Activated naive CD8-positive, alpha-beta T cell treated with anti-CD3 and anti-CD28 coated beads, Interleukin-2, amount 50 U/mL, for 16 hours (primary cell): ENCODE data around the gene KRAS.

Source experiments
- DNase-seq: peaks from one replicate; pipeline ENCODE4 v3.0.0-alpha.2; 2020; ENCODE audit warnings: low read depth, low spot score

KRAS gene

DNA sequence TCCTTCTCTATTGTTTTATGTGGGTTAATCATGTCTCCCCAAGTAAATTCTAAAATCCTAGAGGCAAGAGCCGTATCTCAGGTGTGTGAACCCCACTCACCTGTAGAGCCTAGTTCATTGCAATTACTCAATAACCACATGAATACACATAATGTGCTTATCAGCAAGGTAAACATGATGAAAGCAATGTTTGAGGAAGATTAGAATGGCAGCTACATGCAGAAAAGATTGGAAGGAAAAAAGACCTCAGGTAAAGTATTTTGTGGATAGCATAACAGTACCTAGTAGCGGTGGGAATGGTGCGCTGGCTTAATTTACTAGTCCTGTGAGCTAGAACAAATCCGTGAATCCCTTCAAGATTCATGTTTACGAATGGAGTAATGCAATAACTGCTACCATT is 5.3 kb upstream of the KRAS start:
- no peak for DNase-seq

DNA sequence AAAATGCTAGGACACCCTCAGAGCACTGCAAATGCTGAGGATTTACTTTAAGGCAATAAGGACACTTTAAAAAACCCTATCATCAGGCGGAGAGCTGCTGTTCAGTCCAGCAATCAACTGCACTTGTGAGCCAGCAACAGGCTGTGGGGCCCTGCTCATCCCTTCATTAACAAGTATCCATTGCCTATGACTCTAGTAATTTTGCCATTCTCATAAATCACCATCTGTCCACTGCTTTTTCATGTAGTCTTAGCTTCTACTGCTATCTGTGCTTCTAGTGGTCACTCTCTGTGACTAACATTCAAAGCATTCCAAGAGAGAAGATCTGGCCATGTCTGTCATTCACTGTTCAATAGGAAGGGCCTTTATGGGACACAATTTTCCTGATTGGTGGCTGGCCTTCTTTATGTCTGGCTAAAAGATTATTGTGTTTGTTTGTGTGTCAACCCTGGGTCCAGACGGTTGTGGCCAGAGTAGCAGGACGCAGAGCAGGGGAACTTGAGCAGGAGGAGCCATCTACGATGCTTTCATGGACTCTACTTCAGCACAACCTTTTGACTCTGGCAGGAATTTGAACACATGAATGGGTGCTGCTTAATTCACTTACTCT is 3.6 kb upstream of the KRAS start:
- no peak for DNase-seq

DNA sequence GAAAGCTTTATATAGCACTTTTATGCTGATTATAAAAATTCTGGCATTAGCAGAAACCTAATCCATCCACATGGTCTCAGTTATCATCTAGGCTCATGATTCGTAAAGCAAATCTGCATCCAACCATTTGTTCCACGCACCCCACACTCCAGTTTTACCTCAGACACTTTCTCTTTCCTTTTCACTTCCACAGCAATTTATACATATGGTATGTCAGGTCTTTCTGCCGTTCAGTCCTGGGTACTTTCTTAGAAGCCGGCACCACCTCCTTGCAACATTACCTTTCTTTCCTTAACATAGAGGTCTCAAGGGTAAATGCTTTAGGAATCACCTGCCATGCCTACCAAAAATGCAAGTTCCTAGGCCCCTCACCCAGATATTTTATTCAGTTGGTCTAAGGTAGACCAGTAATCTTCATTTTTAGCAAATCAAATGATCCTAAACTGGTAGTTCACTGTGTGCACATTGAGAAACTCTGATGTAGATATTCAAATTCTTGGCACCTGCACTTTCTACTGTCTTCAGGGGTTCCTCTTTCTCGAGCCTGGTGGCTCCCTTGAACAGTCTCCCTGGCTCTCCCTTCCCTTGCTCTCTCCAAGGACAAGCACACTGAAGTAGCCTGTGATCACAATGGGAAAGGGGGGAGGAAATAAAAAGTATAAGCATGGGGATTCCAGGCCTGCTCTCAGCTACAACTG is 2.8 kb upstream of the KRAS start:
- no peak for DNase-seq

DNA sequence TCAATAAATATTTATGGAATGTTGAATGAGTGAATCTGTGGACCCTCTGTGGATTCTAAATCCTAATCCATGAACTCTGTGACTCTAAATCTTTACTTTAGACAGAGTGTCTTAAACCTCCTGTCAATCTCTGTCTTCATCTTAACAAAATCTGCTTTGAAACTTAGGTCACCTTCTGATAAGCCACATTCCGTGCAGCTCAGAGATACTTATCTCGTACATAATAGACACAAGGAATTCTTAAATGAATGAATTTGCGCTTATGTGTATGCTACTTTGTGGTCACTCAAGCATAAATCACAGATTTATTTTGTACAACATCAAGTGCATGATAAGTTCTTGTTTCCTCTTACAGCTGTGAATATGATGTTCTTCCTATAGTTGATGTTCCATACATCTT is 2.2 kb upstream of the KRAS start:
- no peak for DNase-seq

DNA sequence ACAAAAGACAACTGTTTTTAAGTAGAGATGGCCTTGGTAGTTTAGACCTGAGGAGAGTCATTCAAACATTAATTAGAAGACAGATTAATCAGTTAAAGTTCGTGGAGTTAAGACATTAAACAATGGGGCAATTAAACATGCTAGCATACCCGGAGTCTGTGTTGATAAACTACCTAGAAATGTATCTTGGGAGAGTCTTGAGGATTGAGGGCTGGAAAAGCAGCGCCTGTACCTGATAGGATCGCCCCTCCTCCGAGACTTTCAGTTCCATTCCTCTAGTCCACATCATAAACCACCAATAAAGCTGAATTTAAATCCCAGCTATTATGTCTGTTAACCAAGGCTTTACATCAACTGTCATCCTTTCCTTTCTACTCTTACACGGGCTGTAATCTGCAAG is 1.0 kb upstream of the KRAS start:
- DNase-seq, result no peak

DNA sequence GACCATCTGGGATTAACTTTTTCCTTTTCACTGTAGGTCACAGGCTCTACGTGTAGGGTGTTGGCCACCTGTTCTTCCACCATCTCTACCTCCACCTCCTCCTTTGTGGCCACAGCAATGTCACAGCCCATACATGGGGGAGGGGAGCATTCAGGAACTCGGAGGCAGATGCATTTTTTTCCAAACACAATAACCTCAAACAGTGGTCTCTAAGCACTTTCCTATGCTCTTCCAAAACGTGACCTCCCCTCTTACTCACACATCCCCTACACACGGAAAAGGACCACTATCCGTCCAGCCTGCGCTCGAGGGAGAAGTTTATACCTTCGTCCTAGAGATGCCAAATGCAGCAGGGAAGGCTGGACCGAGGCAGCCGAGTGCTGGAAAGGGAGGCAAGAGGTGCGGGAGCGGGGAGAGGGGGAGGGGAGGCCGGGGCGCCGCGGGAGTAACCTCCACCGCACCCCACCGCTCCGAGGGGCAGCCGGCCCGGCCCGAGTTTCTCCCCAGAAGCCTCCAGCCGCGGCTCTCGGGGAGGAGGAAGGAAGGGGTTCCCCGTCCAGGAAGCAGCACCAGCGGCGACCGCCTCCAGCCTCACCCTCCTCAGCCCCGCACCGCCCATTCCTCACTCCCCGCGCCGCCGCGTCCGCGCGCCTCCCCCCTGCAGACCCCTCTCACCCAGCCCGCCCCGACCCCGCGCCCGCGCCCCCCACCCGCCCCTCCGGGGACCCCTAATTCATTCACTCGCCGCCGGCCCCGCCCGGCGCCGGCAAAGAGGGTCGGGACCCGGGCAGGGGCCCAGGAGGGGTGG is 594 bp downstream of the KRAS start:
- peak; percentile 14 for DNase-seq

DNA sequence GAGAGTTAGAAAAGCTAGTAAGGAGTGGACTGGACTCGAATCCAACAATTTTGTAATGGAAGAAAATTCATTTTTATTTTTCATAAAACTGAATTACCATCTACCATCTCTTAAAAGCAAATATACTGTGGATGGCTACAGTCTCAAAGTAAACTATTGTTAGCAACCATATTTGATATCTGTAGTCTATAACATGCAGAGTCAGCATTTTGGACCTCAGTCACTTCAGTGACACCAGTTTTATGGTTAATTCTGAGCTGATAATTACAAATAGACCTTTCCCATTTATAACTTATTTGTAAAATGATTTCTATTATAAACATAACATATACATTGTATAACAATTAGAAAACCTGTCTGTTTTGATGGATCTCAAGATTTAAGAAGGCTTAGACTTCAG is 2.0 kb downstream of the KRAS start:
- DNase-seq, result no peak

DNA sequence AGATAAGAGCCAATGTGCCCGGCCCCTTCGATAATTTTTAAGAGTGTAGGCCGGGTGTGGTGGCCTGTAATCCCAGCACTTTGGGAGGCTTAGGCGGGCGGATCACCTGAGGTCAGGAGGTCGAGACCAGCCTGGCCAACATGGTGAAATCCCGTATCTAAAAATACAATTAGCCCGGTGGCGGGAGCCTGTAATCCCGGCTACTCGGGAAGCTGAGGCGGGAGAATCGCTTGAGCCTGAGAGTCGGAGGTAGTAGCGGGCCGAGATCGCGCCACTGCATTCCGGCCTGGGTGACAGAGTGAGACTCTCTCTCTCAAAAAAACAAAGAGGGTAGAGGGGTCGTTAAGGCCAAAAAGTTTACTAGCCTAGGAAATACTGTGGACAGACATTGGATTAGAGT is 2.6 kb downstream of the KRAS start:
- DNase-seq, result no peak

DNA sequence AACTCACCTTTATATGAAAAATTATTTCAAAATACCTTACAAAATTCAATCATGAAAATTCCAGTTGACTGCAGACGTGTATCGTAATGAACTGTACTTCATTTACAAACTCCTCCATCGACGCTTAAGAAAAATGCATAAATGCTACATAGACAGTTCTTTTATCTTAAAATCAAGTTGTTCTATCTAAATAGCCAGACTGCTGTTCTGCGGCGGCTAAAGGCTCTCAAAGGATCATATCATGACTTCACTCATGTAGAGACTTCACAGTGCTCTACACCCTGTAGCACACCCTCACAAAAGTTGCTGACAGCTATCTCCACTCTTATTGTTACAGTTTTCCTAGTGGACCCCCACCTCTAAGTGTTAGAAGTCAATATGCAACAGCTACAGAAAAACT is 5.2 kb downstream of the KRAS start:
- no peak for DNase-seq

DNA sequence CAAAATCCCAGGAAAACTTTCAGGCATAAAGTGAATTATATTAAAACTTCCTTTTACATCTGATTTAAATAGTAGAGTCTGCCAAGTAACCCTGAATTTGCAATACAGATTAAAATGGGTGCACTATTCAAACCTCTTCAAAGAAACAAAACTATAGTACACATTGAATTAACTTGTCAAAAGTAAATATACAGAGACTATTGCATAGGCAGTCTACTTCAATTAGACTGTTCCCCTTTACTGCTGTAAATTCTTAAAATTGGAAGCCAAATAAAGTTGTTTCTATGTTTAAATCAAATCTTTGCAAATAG is 7.1 kb downstream of the KRAS start:
- no peak for DNase-seq

DNA sequence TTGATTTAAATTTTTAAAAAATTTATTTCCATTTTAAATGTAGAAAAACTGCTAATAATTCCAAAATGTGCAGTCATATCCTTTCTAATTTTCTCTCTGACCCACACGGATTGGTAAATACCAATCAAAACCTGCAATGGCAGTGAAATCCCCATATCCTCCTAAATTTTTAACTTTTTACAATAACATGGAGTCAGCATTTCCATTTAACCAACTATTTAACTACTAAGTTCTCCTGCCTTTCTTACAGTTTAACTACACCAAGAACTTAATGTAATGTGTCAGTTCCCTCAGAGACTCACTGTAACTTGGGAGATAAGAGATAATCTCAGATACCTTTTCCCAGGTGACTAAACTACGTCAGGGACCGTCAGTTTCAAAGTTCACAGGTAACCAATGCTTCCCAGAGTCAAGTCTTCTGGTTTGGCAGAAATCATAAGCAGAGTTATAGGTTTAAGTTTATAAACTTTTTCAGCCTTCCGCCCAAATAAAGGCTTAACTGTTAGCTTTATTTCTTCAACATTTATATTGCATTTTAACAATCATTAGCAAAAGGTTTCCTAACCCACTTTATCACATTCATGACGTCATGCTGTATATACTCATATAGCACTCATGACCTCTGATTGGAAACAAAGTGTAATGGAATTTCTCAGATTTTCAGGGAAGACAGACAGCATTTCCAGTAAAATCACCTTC is 7.6 kb downstream of the KRAS start:
- no peak for DNase-seq

DNA sequence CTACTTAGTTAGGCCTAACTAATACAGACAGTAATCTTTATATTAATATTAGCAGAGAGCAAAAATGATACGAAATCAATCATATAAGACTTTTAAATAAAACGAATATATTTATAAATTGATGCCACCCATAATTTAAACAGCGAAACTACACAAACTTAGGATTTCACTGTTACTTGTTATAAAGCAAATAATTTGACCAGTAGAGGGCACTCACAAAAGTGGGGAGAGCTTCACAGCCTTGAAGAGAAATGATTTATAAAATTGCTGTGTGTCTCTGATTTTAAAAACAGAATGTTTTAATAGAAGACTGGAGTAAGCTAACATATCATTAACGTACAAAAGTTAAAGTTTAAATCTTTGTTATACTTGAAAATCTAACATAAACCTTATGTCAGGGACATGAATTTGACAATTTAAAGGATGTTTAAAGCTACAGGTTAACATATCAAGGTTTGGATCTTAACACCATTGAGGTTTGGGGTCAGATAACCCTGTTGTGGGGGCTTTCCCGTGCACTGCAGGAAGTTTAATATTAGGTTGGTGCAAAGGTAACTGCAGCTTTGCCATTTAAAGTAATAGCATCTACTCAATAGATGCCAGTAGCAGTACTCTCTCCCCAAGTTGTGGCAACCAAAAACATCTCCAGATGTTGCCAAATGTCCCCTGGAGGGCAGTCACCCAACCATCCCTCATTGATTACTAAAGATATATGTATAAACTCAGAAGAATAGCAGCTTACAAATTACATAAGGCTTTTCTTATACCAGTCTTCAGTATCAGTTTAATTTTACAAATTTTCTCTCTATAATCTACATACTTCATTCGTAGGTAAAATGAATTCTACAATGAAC is 9.3 kb downstream of the KRAS start:
- DNase-seq, result no peak

DNA sequence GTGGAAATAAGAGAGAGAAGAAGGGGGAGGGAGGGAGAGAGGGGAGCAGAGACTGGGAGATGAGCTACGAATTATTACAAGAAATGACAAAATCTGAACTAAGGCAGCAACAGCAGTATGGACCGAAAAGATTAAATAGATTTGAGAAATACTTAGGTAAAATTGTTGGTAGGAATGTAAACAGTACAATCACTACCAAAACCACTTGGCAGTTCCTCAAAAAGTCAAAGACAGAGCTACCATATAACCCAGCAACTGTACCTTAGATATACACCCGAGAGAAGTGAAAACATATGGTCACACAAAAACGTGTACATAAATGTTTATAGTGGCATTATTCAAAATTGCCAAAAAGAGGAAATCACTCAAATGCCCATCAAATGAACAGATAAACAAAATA is 14.1 kb downstream of the KRAS start:
- no peak for DNase-seq

DNA sequence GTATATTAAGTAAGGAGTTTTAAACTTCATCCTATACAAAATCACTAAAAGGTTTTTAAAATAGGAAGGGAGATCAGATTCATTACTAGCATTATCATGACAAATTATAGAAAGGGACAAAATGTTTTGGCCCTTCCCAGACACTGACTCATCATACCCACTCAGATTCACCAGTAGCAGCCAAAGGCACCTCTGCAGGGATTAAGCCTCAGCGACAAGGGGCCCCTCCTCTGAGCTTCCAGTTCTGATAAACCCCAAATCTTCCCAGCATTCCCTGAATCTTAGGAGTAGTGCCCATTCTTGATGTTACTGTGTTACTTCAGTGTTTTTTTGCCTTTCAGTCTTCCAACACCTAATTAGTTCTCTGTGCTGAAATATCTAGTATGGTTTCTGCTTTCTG is 14.5 kb downstream of the KRAS start:
- no peak for DNase-seq

DNA sequence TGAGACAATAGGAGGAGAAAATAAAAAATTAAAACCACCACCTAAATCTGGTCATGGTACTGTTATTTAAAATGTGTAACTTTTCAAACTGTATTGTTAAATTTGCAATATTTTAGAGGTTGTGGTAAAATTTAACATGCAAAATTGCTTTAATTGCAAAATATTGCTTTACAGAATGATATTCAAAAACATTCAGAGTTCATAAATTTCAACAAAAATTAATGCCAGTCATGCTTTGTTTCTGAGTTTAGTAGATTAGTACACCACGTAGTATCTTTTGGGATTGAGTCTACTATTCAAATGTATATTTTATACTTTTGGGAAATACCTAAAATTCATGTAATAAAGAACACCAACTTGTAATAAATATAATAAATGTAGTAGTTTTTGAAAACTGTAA is 37.4 kb downstream of the KRAS start:
- DNase-seq, result no peak

DNA sequence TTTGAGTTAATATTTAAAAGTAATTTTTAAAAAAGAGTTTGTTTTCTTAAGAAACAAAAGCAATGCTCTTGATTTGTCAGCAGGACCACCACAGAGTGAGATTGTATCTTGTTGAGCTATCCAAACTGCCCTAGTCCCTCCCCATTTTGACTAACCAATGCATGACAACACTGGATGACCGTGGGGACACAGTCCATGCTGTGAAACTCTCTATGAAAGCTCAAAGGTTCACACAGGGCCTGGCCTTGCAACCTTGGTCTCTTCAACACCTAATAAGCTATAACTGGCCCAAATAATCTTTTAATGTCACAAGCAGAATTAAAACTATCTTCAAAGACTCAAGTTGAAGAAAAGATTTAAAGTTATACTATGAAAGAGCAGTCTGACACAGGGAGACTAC is 42.2 kb downstream of the KRAS start:
- no peak for DNase-seq

DNA sequence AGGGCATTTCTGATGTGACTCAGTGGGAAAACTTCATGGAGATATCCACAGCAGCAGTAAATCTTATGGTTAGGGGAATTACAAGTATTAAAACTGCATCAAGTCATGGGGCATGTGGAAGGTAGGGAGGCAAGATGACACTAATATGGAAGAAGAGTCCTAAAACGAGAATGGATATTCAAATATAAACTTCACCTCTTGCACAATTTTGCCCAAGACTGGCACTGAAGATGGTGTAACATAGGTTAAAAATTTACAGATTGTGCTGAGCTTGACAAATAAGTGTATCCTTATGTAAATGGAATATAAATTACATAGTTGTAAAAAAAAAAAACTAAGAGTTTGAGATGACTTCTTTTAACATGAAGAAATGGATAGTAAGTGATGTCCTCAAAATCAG is 42.9 kb downstream of the KRAS start:
- DNase-seq, result no peak

DNA sequence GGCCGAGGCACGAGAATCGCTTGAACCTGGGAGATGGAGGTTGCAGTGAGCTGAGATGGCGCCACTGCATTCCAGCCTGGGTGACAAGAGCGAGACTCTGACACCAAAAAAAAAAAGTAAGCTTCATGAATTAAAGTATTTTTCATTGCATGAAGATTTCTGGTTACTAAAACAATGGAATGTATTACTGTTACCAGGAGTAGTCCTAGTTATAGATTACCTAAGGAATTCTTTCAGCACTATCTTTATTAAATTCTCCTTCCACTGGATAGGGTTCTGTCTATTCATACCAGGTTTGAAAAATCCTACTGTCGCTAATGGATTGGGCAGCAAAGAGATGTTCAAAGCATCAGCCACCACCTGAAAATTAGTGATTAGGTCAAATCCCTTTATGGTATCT is 43.3 kb downstream of the KRAS start:
- no peak for DNase-seq

DNA sequence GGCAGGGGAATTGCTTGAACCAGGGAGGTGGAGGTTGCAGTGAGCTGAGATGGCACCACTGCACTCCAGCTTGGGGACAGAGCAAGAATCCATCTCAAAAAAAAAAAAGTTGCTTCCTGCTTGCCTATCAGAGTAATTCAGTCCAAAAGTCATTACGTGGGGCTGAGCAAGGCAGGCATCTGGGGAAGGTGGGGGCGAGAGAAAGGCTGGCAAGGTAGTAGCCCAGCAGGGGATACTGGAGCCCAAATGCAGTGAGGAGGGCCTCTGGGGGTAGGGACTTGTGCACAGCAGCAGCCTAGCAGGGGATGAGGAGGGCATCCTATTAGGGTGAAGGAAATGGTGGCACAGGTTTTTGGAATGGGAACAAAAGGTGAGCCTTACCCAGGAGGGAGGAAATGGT is 48.6 kb downstream of the KRAS start:
- no peak for DNase-seq

DNA sequence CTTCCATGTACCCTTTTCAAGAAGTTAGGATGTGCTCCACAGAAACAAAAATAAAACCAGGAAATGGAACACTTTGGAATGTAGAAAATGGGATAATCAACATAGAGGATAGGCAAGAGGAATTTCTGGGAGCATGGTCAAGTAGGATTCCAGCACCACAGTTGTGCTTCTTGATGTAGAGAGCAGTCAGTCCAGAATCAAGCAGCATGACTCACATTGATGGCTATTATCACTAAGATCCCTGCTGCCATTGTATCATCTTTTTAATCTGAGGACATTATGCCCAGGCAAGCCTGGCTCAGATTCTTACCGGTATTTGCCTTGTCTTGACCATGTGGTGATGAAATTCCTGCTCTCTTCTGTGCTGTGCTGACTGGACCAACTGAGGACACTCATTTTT is 50.0 kb downstream of the KRAS start:
- DNase-seq, result no peak

DNA sequence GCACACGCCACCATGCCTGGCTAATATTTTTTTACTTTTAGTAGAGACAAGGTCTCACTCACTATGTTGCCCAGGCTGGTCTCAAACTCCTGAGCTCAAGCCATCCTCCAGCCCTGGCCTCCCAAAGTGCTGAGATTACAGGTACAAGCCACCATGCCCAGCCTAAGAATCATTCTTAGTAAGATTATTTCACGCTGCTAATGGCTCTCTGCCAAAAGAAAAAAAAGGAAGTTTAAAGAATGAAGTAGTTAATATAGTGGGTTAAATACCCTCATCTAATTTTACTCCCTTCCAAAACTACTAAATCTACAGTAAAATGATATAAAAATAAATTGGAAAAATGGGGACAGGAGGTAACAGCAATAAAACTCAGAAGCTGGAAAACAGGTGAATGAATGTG is 53.1 kb downstream of the KRAS start:
- no peak for DNase-seq
